HepG2 (cell line): ENCODE results near the gene NT5C3B. TPM values are rescaled to one million over a fixed set of nuclear protein-coding genes. Genes with fewer than 3 reads are reported as not detected.

Experiments used
- ARID2 ChIP-seq: sonication (generic); formaldehyde crosslinking; IDR thresholded peaks from 2 replicates; pipeline ENCODE4 v1.8.1; 2022; ENCODE audit warnings: mild to moderate bottlenecking, missing genetic modification reagents, borderline replicate concordance
- CAMTA2 ChIP-seq: sonication (generic); formaldehyde crosslinking; IDR thresholded peaks from 2 replicates; pipeline ENCODE4 v1.4.0; 2020; ENCODE audit warnings: mild to moderate bottlenecking, missing genetic modification reagents, borderline replicate concordance
- FOXK2 ChIP-seq: fragments of 450-650 bp; IDR thresholded peaks from 2 replicates; pipeline ENCODE4 v1.6.1; 2016
- FOXO1 ChIP-seq: sonication (generic); formaldehyde crosslinking; IDR thresholded peaks from 2 replicates; pipeline ENCODE4 v1.4.0; 2020; ENCODE audit warnings: missing genetic modification reagents
- HES4 ChIP-seq: sonication (generic); formaldehyde crosslinking; IDR thresholded peaks from 2 replicates; pipeline ENCODE4 v1.9.0; 2021; ENCODE audit warnings: mild to moderate bottlenecking, missing genetic modification reagents, borderline replicate concordance
- MEF2D ChIP-seq: sonication (generic); formaldehyde crosslinking; IDR thresholded peaks from 2 replicates; pipeline ENCODE4 v1.5.1; 2020; ENCODE audit warnings: mild to moderate bottlenecking, missing genetic modification reagents
- MIXL1 ChIP-seq: IDR thresholded peaks from 2 replicates; pipeline ENCODE4 v1.6.1; 2016
- PRPF4 ChIP-seq: fragments of 200-400 bp; formaldehyde crosslinking; IDR thresholded peaks from 2 replicates; pipeline ENCODE4 v1.6.1; 2016; ENCODE audit warnings: low read length, low read depth; ENCODE audit not compliant: poor library complexity, severe bottlenecking
- RORA ChIP-seq: sonication (generic); formaldehyde crosslinking; IDR thresholded peaks from 2 replicates; pipeline ENCODE4 v1.5.0; 2020; ENCODE audit warnings: mild to moderate bottlenecking, missing genetic modification reagents, moderate library complexity
- ZNF343 ChIP-seq: sonication (generic); formaldehyde crosslinking; IDR thresholded peaks from 2 replicates; pipeline ENCODE4 v1.4.0; 2020; ENCODE audit warnings: mild to moderate bottlenecking, missing genetic modification reagents
- ZNF564 ChIP-seq: sonication (generic); formaldehyde crosslinking; IDR thresholded peaks from 2 replicates; pipeline ENCODE4 v1.8.1; 2023; ENCODE audit warnings: mild to moderate bottlenecking, missing genetic modification reagents
- ZNF589 ChIP-seq: sonication (generic); formaldehyde crosslinking; conservative IDR thresholded peaks from 2 replicates; pipeline ENCODE4 v1.8.0; 2022; ENCODE audit warnings: mild to moderate bottlenecking, moderate library complexity, missing genetic modification reagents
- ZNF615 ChIP-seq: sonication (generic); formaldehyde crosslinking; IDR thresholded peaks from 2 replicates; pipeline ENCODE4 v1.5.0; 2020; ENCODE audit warnings: mild to moderate bottlenecking, missing genetic modification reagents, borderline replicate concordance
- ZNF703 ChIP-seq: sonication (generic); formaldehyde crosslinking; IDR thresholded peaks from 2 replicates; pipeline ENCODE4 v1.5.1; 2020; ENCODE audit warnings: missing genetic modification reagents, mild to moderate bottlenecking, moderate library complexity, borderline replicate concordance
- ZNF709 ChIP-seq: sonication (generic); formaldehyde crosslinking; IDR thresholded peaks from 2 replicates; pipeline ENCODE4 v1.5.0; 2020; ENCODE audit warnings: mild to moderate bottlenecking, missing genetic modification reagents
- ZNF780A ChIP-seq: sonication (generic); formaldehyde crosslinking; IDR thresholded peaks from 2 replicates; pipeline ENCODE4 v1.8.0; 2022; ENCODE audit warnings: mild to moderate bottlenecking, missing genetic modification reagents, moderate library complexity
- ZSCAN22 ChIP-seq: sonication (generic); formaldehyde crosslinking; IDR thresholded peaks from 2 replicates; pipeline ENCODE4 v1.4.0; 2020; ENCODE audit warnings: mild to moderate bottlenecking, missing genetic modification reagents
- polyA plus RNA-seq, 8 experiments: library from polyadenylated mRNA; depleted of rRNA in 3 of 8; stranded (reverse) in 7 of 8; unstranded in 1 of 8; fragments of >200 nt; fragmentation: Illumina TruSeq in 4 of 8; extraction: Trizol in 4 of 8; gene quantifications; 2 replicates each; pipeline versions ENCODE4 v1.2.1 to v1.2.3, GENCODE V29; 2011 to 2016; ENCODE audit warnings: low read depth in 4 of 8, missing spikeins in 1 of 8, mixed read lengths in 1 of 8; ENCODE audit not compliant: insufficient read depth in 1 of 8
- total RNA-seq, 5 experiments: library from RNA; depleted of rRNA; stranded (reverse); fragments of >200 nt; fragmentation: Illumina TruSeq; extraction: Trizol; gene quantifications; 2 replicates each; pipeline ENCODE4 v1.2.3, GENCODE V29; 2016; ENCODE audit warnings: low read depth in 1 of 5
- TF ChIP-seq, protein P1 (sequence below): IDR thresholded peaks from 2 replicates; pipeline ENCODE4 v1.6.1; 2016; ENCODE audit warnings: mild to moderate bottlenecking, missing biosample characterization, missing genetic modification reagents
- TF ChIP-seq, protein P2 (sequence below): sonication (generic); formaldehyde crosslinking; IDR thresholded peaks from 2 replicates; pipeline ENCODE4 v1.5.0; 2020; ENCODE audit warnings: mild to moderate bottlenecking, missing genetic modification reagents
- TF ChIP-seq, protein P3 (sequence below): sonication (generic); formaldehyde crosslinking; IDR thresholded peaks from 2 replicates; pipeline ENCODE4 v1.9.0; 2021; ENCODE audit warnings: missing genetic modification reagents, borderline replicate concordance
- TF ChIP-seq, protein P4 (sequence below): sonication (generic); formaldehyde crosslinking; IDR thresholded peaks from 2 replicates; pipeline ENCODE4 v1.8.0; 2022; ENCODE audit warnings: mild to moderate bottlenecking, missing genetic modification reagents; ENCODE audit not compliant: insufficient replicate concordance

The NT5C3B gene
- total and polyA plus RNA-seq, 2 of the 13 experiments (the other 11 are each of a cell fraction or from before 2014, with no cell fraction given), result 104 to 126 TPM

DNA sequence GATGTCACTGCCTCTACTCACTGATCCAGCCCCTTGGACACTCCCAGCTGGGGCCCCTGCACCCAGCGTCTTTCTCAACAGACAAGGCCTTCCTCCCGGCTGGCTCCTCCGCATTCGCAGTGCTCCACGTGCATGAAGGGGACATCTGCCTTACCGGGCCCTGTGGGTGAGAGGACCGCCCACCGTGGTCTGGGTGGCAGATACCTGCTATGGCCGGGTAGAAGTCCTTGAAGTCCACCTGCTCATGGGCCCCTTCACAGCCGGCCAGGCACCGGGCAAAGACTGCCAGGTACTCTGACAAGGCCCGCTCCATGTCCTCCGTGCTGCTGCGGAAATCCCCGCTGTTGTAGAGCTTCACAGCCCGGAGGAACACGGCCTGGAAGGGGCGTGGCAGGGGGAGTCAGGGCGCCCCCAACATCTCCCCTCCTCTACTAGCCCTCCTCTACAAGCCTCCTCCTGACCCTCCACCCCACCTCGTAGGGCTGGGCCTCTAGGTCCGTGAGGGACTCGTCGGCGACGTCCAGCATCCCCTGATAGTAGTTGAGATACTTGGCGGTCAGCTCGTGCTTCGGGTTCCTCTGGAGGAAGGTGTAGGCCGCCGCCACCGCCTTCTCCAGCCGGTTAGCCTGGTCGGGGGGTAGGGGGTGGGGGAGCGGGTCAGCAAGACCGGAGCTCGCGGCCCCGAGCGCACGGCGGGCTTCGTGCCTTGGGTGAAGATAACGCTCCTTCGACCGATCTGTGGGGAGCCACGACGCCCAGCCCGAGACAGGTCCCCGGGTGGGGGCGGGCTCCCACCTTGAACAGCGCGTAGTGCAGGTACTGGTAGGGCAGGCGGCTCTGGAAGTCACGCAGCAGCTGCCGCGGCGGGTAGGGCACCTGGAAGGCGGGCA is 25.1 kb downstream of the NT5C3B start (continued):
- TF ChIP-seq, protein P1, sequence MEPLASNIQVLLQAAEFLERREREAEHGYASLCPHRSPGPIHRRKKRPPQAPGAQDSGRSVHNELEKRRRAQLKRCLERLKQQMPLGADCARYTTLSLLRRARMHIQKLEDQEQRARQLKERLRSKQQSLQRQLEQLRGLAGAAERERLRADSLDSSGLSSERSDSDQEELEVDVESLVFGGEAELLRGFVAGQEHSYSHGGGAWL, result peak; percentile 58
- no peak for TF ChIP-seq HES4 (CRISPR knock-in tag)
- TF ChIP-seq ZNF615 (CRISPR knock-in tag), result 0 out of 2 replicates have a peak, but pooled peaks have one; percentile 78
- no peak for TF ChIP-seq ZSCAN22 (CRISPR knock-in tag)
- TF ChIP-seq FOXO1 (CRISPR knock-in tag), result 0 out of 2 replicates have a peak, but pooled peaks have one; percentile 11
- peak; percentile 30; the same call in 1 of the 2 replicates for TF ChIP-seq ZNF343 (CRISPR knock-in tag)
- TF ChIP-seq PRPF4, result no peak
- TF ChIP-seq ZNF589 (CRISPR knock-in tag), result 0 out of 2 replicates have a peak, but pooled peaks have one; percentile 86
- TF ChIP-seq, protein P2, sequence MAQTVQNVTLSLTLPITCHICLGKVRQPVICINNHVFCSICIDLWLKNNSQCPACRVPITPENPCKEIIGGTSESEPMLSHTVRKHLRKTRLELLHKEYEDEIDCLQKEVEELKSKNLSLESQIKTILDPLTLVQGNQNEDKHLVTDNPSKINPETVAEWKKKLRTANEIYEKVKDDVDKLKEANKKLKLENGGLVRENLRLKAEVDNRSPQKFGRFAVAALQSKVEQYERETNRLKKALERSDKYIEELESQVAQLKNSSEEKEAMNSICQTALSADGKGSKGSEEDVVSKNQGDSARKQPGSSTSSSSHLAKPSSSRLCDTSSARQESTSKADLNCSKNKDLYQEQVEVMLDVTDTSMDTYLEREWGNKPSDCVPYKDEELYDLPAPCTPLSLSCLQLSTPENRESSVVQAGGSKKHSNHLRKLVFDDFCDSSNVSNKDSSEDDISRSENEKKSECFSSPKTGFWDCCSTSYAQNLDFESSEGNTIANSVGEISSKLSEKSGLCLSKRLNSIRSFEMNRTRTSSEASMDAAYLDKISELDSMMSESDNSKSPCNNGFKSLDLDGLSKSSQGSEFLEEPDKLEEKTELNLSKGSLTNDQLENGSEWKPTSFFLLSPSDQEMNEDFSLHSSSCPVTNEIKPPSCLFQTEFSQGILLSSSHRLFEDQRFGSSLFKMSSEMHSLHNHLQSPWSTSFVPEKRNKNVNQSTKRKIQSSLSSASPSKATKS (CRISPR knock-in tag), result peak; percentile 51; the same call in 1 of the 2 replicates
- 0 out of 2 replicates have a peak, but pooled peaks have one; percentile 1 for TF ChIP-seq MIXL1 (CRISPR knock-in tag)
- no peak for TF ChIP-seq RORA
- TF ChIP-seq ZNF780A (CRISPR knock-in tag), result peak; percentile 96; the same call in 1 of the 2 replicates
- TF ChIP-seq ZNF564, result peak; percentile 100
- peak; percentile 39; the same call in 1 of the 2 replicates for TF ChIP-seq ZNF703 (CRISPR knock-in tag)
- TF ChIP-seq, protein P3, sequence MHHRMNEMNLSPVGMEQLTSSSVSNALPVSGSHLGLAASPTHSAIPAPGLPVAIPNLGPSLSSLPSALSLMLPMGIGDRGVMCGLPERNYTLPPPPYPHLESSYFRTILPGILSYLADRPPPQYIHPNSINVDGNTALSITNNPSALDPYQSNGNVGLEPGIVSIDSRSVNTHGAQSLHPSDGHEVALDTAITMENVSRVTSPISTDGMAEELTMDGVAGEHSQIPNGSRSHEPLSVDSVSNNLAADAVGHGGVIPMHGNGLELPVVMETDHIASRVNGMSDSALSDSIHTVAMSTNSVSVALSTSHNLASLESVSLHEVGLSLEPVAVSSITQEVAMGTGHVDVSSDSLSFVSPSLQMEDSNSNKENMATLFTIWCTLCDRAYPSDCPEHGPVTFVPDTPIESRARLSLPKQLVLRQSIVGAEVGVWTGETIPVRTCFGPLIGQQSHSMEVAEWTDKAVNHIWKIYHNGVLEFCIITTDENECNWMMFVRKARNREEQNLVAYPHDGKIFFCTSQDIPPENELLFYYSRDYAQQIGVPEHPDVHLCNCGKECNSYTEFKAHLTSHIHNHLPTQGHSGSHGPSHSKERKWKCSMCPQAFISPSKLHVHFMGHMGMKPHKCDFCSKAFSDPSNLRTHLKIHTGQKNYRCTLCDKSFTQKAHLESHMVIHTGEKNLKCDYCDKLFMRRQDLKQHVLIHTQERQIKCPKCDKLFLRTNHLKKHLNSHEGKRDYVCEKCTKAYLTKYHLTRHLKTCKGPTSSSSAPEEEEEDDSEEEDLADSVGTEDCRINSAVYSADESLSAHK, result no peak
- peak; percentile 23; the same call in 1 of the 2 replicates for TF ChIP-seq MEF2D (CRISPR knock-in tag)
- no peak for TF ChIP-seq CAMTA2 (CRISPR knock-in tag)
- no peak; the same call in 1 of the 2 replicates for TF ChIP-seq ZNF709 (CRISPR knock-in tag)
- no peak for TF ChIP-seq FOXK2
- TF ChIP-seq ARID2 (CRISPR knock-in tag), result no peak
- TF ChIP-seq, protein P4, sequence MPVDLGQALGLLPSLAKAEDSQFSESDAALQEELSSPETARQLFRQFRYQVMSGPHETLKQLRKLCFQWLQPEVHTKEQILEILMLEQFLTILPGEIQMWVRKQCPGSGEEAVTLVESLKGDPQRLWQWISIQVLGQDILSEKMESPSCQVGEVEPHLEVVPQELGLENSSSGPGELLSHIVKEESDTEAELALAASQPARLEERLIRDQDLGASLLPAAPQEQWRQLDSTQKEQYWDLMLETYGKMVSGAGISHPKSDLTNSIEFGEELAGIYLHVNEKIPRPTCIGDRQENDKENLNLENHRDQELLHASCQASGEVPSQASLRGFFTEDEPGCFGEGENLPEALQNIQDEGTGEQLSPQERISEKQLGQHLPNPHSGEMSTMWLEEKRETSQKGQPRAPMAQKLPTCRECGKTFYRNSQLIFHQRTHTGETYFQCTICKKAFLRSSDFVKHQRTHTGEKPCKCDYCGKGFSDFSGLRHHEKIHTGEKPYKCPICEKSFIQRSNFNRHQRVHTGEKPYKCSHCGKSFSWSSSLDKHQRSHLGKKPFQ, result no peak
